ENCODE data around the gene COG5. TPM values are rescaled to one million over a fixed set of nuclear protein-coding genes. Genes with fewer than 3 reads are reported as not detected.

Gene COG5
- total and polyA plus RNA-seq, 10 donors: 3.6 to 86.6 (median 48.7) TPM

- no peak for DNase-seq
- Histone ChIP-seq H3K4me1 (peaks cover 0 to 56% (median 15%) of the 10 kb centered on the region in 6 donors), H3K27ac (peak overlapping the region in 3 of 8 donors; percentile 9 to 60 (median 25)), H3K27me3 (replicated peaks in 1 of 7) (no peaks in the 10 kb centered on the region), H3K36me3 (no peaks in the 10 kb centered on the region), H3K9me3 (no peaks in the 10 kb centered on the region), H3K4me3 (peak overlapping the region in 1 of 8 donors; percentile 1)
- WGBS, 5 donors: 60 to 80% (median 70%) methylated on average over 3 of the region's 3 CpGs
- intact Hi-C loops (cut with DNase I; ENCODE audit: low total_unique reads): no loop called here
- TF ChIP-seq CTCF (IDR thresholded peaks at IDR 0.05 in 8 of 11, conservative IDR thresholded peaks at IDR 0.05 in 3 of 11) (no peak), POLR2A (IDR thresholded peaks at IDR 0.05) (no peak), POLR2AphosphoS5 (IDR thresholded peaks at IDR 0.05) (no peak)
These were observed 91.6 kb downstream of the COG5 start for GRCh38 chr7:107472116-107472515.

- intact Hi-C loops (cut with DNase I; ENCODE audit: low total_unique reads): no loop called here
- 60 to 78% (median 65%) methylated on average over 3 of the region's 3 CpGs for WGBS, 5 donors
- DNase-seq: no peak
These were observed 92.2 kb downstream of the COG5 start for GRCh38 chr7:107471292-107472070.

GRCh38 chr7:107469929-107470328 lies 93.8 kb downstream of the COG5 start, which contains the start of gene GPR22:
GPR22 (plus strand) TSS chr7:107470057; CDS start chr7:107474061, 4,004 bp downstream.
- intact Hi-C loops (cut with DNase I; ENCODE audit: low total_unique reads): loop anchor here (10.0 kb wide), 1 partner anchor 405 kb away; no protein-coding TSS in a partner anchor
- no peak for DNase-seq
- H3K36me3 ChIP-seq: no peaks in the 10 kb centered on the region
- H3K4me1 ChIP-seq: peaks cover 0 to 37% (median 13%) of the 10 kb centered on the region in 6 donors
- peak within 1 kb of the TSS in 2 of 8 donors; percentile 4 to 30 for H3K27ac ChIP-seq
- WGBS, 5 donors: 82 to 90% (median 86%) methylated on average over 4 of the region's 4 CpGs
- no peaks in the 10 kb centered on the region for H3K9me3 ChIP-seq
- peak within 1 kb of the TSS in 2 of 8 donors; percentile 8 to 17 for H3K4me3 ChIP-seq
- TF ChIP-seq POLR2AphosphoS5 (IDR thresholded peaks at IDR 0.05) (no peak), POLR2A (IDR thresholded peaks at IDR 0.05) (no peak), CTCF (IDR thresholded peaks at IDR 0.05 in 8 of 11, conservative IDR thresholded peaks at IDR 0.05 in 3 of 11) (no peak)
- H3K27me3 ChIP-seq (replicated peaks in 1 of 7): no peaks in the 10 kb centered on the region

More at GRCh38 chr7:107471292-107472070, 92.2 kb downstream of the COG5 start:
- H3K36me3 ChIP-seq: no peaks in the 10 kb centered on the region
- peak overlapping the region in 4 of 8 donors; percentile 6 to 60 (median 17) for H3K27ac ChIP-seq
- TF ChIP-seq CTCF (IDR thresholded peaks at IDR 0.05 in 8 of 11, conservative IDR thresholded peaks at IDR 0.05 in 3 of 11): peak in 2 of 11 experiments; percentile 11 to 19
- no peak for TF ChIP-seq POLR2A (IDR thresholded peaks at IDR 0.05)
- H3K27me3 ChIP-seq (replicated peaks in 1 of 7): no peaks in the 10 kb centered on the region
- H3K4me3 ChIP-seq: peak overlapping the region in 2 of 8 donors; percentile 7 to 21
- no peaks in the 10 kb centered on the region for H3K9me3 ChIP-seq
- H3K4me1 ChIP-seq: peaks cover 0 to 49% (median 15%) of the 10 kb centered on the region in 6 donors

GRCh38 chr7:107468824-107469223 lies 94.9 kb downstream of the COG5 start:
- Histone ChIP-seq H3K4me1 (peaks cover 0 to 37% (median 13%) of the 10 kb centered on the region in 6 donors), H3K9me3 (no peaks in the 10 kb centered on the region), H3K4me3 (no peak overlapping the region), H3K27me3 (replicated peaks in 1 of 7) (no peaks in the 10 kb centered on the region), H3K36me3 (no peaks in the 10 kb centered on the region), H3K27ac (no peak overlapping the region)
- TF ChIP-seq POLR2A (IDR thresholded peaks at IDR 0.05): no peak
- no peak for TF ChIP-seq CTCF (IDR thresholded peaks at IDR 0.05 in 8 of 11, conservative IDR thresholded peaks at IDR 0.05 in 3 of 11)
- TF ChIP-seq POLR2AphosphoS5 (IDR thresholded peaks at IDR 0.05): no peak
- intact Hi-C loops (cut with DNase I; ENCODE audit: low total_unique reads): loop anchor here (10.0 kb wide), 1 partner anchor 406 kb away; no protein-coding TSS in a partner anchor
- no peak for DNase-seq
- WGBS, 5 donors: 95 to 100% (median 100%) methylated on average over 1 of the region's 1 CpG
